AML-193 (cell line): ENCODE data around the gene MSTN.
"Not testable (repeated sequence)": the region's sequence is repeated elsewhere in the genome, so short reads cannot be mapped to it uniquely, and the experiment has no call there.

Experiments used
- DNase-seq, 2 experiments: peaks; one replicate each; lab custom pipeline; 2025; lab: John Stamatoyannopoulos, UW

Gene MSTN

DNA sequence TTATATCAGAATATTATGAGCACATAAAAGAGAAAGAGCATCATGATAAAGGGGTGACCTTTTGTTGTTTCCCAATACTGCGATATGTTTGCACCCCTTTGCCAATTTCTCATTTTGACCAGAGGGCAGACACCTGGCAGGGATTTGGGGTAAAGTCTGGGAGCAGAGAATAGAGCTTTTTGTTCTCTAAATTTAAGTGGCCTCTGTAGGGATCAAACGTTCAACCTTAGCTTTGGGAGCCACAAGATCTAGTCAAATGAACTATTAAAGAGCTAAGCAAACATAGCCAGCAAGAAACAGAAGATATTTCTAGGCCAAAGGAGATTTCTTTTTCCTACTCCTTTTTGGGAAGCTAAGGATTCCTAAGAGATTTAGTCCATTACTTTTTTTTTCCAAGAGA is 1.1 kb upstream of the MSTN start:
- DNase-seq = no peak

- DNase-seq = no peak
Observed at GRCh38 chr2:190062053-190062452, 476 bp downstream of the MSTN start.

- no peak for DNase-seq
Observed at GRCh38 chr2:190060626-190061025, 1.9 kb downstream of the MSTN start.

- DNase-seq = no peak
Observed at GRCh38 chr2:190060019-190060418, 2.5 kb downstream of the MSTN start.

GRCh38 chr2:190053426-190053825 is 9.1 kb downstream of the MSTN start:
- DNase-seq = no peak

DNA sequence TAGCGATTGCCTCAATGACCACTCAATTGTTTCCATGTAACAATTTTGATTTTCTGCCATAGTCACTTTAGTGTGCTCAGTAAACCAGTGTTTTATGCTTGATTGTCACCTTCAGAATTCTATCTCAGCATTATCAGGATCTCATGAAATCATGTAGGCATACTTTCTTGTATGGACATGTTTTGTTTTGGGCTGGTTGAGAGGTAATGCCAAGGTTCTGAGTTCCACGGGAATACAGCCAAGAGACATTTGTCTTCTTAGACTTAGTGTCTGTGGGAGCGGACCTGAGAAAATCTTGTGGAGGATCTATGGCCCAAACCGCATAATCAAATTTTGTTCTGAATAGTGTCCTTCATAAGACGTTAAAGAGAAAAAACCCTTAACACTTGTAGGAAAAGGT is 10.2 kb downstream of the MSTN start:
- DNase-seq = no peak

DNA sequence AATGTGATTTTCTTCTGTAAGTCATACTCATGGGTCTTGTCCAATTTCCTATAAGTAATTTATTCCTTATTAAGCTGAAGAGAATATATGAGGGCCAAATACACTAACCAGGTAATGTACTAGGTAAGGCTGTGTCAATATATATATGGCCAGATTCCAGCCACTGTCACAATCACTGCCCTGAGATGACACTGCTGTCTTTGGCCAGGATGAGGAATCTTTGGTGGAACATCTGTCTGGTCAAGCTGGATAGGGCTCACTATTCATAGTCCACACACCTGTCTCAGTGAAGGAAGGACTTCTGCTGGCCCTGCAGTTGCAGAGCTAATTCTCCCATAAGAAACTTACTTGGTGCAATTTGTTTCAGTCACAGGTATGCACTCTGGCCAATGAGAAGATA is 11.3 kb downstream of the MSTN start:
- DNase-seq = no peak

GRCh38 chr2:190050001-190050400 is 12.5 kb downstream of the MSTN start:
- no peak for DNase-seq

DNA sequence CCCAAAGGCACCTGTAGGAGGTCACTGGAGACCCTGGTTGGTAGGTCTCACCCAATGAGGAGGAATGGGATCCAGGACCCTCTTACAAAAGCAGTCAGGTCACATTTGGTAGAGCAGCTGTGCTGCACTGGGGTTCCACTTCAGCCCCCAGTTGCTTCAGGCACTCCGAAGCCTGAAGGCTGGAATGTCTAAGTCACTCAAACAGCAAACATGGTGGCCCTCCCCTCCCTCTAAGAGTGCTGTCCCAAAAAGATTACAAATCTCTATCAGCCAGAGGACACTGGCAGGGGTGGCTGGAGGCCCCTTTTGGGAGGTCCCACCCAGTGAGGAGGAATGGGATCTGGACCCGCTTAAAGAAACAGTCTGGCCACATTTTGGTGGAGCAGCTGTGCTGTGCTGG is 17.7 kb downstream of the MSTN start:
- no peak for DNase-seq

DNA sequence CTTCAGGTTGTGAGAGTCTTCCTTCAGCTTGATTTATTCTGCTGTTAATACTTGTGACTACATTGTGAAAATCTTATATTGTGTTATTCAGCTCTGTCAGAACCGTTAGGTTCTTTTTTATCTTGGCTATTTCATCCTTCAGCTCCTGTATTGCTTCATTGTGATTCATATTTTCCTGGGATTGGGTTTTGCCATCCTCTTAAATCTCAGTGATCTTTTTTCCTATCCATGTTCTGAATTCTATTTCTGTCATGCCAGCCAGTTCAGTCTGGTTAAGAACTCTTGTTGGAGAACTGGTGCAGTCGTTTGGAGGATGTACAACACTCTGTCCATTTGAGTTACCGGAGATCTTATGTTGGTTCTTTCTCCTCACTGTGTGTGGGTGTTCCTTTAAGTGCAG is 19.1 kb downstream of the MSTN start:
- no peak for DNase-seq

DNA sequence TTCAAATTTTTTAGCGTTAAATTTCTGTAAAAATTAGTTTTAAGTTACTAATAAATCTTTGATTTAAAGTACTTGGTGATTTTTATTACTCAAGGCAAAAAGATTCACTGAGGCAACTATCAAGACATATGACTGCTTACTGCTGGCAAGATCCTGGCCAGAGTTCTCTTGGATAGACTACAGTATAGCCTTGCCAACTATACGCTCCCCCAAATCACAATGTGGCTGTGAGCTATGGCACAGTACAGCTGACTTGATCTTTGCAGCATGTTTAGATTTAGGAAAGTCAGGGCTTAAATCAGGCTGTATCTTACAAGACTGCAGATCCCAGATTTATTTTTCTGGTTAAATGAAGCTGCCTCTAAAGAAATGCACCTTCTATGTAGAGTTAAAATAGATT is 26.5 kb downstream of the MSTN start:
- no peak for DNase-seq

DNA sequence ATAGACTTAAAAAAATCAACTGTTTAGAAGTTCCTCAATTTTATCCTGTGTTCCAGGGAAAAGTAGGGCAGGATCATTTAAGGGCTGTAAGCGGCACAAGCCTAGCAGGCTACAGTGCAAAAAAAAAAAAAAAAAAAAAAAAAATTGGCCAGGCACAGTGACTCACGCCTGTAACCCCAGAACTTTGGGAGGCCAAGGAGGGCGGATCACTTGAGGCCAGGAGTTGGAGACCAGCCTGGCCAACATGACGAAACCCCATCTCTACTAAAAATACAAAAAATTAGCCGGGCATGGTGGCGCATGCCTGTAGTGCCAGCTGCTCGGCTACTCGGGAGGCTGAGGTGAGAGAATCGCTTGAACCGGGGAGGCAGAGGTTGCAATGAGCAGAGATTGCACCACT is 28.1 kb downstream of the MSTN start:
- not testable (repeated sequence) for DNase-seq

- DNase-seq = no peak
Observed at GRCh38 chr2:190031969-190032618, 30.4 kb downstream of the MSTN start.

- peak; percentile 46 to 61 for DNase-seq
Observed at GRCh38 chr2:190023860-190024259, 38.7 kb downstream of the MSTN start.

- no peak for DNase-seq
Observed at GRCh38 chr2:190020720-190021119, 41.8 kb downstream of the MSTN start.

DNA sequence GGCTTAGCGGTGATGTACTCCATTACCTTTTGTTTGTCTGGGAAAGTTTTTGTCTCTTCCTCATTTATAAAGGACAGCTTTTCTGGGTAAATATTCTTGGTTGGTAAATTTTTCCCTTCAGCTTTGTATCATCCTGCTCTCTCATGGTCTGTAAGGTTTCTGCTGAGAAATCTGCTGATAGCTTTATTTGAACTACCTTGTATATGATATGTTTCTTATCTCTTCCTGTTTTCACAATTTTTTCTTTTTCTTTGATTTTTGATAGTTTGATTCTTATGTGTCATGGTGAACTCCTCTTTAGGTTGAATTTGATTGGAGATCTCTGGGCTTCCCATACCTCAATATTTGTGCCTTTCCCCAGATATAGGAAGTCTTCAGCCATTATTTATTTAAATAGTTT is 44.7 kb downstream of the MSTN start:
- DNase-seq = no peak

GRCh38 chr2:190015969-190016368 is 46.6 kb downstream of the MSTN start:
- DNase-seq = not testable (repeated sequence)
